DOHH2 (cell line): Measurements from ENCODE around the gene PTK7.

Experiments
- EZH2phosphoT487 ChIP-seq: fragments of 200-600 bp; sonication (generic); IDR thresholded peaks from 2 replicates; pipeline ENCODE4 v1.6.1; 2017; ENCODE audit warnings: borderline replicate concordance, mild to moderate bottlenecking, antibody characterized with exemption, low read length, moderate library complexity, mixed read lengths
- TF ChIP-seq, protein P1 (sequence below): fragments of 200-600 bp; sonication (generic); IDR thresholded peaks from one replicate; pipeline ENCODE4 v1.5.1; 2014; ENCODE audit warnings: antibody characterized with exemption, mild to moderate bottlenecking, low read depth, low read length; ENCODE audit not compliant: poor library complexity, severe bottlenecking

DNA sequence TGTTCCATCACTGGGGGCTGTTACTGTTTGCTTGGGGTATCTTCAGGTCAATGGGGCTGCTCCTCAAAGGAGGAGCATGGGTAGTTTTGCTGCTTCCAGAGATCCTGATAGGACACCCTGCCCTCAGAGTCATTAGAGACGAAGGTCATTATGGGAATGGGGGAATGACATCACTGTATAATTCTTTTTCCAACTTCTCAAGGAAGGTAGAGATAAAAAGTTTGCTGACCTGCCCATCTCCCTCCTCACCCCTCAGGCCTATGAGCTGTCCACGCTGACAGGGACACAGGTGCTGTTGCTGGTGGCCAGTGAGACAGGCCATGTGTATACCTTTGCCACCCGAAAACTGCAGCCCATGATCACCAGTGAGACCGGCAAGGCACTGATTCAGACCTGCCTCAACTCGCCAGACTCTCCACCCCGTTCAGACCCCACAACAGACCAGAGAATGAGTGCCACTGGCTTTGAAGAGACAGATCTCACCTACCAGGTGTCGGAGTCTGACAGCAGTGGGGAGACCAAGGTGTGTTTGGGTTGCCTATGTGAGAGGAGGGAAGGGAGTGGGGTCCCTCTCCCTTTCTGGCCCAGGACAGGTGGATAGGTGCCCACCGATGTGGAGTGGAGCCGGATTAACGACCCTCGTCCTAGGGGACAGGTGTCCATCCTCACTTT, 97.6 kb downstream of the PTK7 start:
- TF ChIP-seq, protein P1, sequence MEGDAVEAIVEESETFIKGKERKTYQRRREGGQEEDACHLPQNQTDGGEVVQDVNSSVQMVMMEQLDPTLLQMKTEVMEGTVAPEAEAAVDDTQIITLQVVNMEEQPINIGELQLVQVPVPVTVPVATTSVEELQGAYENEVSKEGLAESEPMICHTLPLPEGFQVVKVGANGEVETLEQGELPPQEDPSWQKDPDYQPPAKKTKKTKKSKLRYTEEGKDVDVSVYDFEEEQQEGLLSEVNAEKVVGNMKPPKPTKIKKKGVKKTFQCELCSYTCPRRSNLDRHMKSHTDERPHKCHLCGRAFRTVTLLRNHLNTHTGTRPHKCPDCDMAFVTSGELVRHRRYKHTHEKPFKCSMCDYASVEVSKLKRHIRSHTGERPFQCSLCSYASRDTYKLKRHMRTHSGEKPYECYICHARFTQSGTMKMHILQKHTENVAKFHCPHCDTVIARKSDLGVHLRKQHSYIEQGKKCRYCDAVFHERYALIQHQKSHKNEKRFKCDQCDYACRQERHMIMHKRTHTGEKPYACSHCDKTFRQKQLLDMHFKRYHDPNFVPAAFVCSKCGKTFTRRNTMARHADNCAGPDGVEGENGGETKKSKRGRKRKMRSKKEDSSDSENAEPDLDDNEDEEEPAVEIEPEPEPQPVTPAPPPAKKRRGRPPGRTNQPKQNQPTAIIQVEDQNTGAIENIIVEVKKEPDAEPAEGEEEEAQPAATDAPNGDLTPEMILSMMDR: no peak
- no peak for TF ChIP-seq EZH2phosphoT487
